Hepatic stellate cell (primary cell): ENCODE measurements around the gene GJC3.
"Not testable (repeated sequence)": the region's sequence is repeated elsewhere in the genome, so short reads cannot be mapped to it uniquely, and the experiment has no call there.

Experiments used
- DNase-seq: peaks from one replicate; pipeline ENCODE4 v3.0.0; 2011; ENCODE audit warnings: low spot score

The GJC3 gene, protein sequence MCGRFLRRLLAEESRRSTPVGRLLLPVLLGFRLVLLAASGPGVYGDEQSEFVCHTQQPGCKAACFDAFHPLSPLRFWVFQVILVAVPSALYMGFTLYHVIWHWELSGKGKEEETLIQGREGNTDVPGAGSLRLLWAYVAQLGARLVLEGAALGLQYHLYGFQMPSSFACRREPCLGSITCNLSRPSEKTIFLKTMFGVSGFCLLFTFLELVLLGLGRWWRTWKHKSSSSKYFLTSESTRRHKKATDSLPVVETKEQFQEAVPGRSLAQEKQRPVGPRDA

DNA sequence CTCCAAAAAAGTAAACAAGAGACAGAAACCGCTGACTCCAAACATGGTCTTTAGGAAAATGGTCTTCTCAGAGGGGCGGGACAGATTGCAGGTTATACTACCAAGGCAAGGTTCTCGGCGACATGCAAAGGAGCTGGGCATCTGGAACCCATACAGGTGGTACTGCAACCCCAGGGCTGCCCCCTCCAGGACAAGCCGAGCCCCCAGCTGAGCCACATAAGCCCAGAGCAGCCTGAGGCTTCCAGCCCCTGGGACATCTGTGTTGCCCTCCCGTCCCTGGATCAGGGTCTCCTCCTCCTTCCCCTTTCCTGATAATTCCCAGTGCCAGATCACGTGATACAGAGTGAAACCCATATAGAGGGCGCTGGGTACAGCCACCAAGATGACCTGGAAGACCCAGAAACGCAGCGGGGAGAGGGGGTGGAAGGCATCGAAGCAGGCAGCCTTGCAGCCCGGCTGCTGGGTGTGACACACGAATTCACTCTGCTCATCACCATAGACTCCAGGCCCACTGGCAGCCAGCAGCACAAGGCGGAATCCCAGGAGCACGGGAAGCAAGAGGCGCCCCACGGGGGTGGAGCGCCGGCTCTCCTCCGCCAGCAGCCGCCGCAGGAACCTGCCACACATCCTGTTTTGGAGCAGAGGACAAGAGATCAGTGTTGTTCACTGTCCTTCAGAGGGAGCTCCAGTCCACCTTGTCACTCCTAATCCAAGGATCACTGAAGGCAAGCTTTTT, at the start of gene GJC3:
Gene GJC3, minus strand, starts transcription at position 627 of the 736 bp plus-strand sequence. Its CDS starts 0 bp downstream, at position 627.
- peak; percentile 63 for DNase-seq

DNA sequence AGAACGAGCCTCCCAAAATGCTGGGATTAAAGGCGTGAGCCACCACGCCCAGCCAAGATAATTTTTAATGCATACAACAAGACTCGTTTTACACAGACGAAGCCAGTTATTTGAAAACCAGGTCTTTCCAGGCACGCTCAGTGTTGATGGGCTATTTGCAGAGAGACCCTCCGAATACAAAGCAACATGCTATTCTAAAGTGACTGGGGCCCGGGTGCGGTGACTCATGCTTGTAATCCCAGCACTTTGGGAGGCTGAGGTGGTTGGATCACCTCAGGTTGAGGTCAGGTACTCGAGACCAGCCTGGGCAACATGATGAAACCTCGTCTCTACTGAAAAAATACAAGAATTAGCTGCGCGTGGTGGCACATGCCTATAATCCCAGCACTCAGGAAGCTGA, 47.2 kb upstream of the GJC3 start:
- no peak for DNase-seq

DNA sequence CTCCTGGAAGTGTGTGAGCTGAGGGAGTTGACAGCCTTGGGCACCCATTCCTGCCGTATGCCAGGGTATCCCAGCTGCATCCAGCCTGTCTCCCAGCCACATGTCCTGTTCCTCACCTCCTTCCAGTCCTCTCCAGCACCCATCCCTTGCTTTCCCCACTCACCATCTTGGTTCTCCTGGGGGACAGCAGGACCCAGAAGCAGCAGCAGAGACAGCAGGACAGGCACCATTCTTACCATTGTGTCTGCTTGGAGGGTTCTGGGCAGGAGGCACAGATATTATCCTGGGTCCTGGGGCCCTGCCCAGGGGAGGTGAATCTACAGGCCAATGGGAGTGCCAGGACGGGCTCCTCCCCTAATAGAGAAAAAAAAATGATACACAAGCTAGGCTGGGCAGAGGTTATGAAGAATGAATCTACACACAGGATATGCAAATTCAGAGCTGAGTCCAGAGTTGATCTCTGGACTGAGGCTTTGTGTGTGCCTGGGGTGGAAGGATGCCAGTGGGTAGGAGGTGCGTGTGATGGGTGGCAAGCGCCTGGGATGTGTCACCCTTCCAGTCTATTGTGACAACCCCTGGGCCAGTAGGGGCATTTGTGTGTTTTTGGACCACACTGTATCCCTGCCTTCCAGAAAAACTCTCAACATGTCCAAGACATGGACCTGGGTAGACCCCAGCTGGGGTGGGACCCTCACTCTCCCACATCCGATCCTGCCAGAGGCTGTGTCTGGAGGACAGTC, 46.5 kb upstream of the GJC3 start, which contains the start of gene AZGP1:
Gene AZGP1, minus strand, starts transcription at position 250 of the 740 bp plus-strand sequence. Its CDS starts 11 bp downstream, at position 239.
- no peak for DNase-seq

DNA sequence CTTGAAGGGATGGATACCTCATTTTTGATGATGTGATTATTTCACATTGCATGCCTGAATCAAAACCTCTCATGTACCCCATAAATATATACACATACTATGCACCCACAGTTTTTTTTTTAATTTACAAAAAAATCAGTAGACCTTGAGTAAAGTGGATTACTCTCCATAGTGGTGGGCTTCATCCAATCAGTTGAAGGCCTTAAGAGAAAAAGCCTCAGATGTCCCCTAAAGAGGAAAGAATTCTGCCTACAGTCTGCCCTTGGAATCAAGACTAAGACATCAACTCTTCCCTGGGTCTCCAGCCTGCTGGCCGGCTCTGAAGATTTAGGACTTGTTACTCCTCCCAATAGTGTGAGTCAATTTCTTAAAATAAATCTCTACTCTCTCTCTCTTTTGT, 45.3 kb upstream of the GJC3 start:
- no peak for DNase-seq

DNA sequence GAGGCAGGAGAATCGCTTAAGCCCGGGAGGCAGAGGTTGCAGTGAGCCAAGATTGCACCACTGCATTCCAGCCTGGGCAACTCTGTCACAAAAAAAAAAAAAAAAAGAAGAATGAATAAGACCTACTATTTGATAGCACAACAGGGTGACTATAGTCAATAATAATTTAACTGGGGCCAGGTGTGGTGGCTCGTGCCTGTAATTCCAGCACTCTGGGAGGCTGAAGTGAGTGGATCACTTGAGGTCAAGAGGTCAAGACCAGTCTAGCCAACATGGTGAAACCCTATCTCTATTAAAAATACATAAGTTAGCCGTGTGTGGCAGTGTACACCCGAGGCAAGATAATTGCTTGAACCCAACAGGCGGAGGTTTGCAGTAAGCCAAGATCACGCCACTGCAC, 44.4 kb upstream of the GJC3 start:
- DNase-seq, result not testable (repeated sequence)

DNA sequence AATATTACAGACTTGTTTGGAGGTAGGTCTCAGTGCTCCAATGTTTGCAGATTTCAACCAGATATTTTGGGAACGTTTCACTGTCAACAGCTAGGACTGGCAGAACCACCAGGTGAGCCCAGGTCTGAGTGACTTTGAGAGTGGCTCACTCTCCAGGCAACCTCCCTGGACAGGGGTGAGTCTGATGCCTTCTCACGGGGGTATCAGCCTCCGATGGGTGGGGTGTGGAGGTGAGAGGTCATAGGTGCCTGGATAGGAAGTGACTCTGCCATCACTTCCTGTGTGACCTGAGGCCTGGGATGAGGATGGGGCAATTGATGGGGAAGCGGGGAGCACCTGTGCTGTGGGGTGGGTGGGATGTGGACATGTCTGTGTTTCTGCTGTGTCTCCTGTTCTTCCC, 41.8 kb upstream of the GJC3 start:
- DNase-seq, result no peak

DNA sequence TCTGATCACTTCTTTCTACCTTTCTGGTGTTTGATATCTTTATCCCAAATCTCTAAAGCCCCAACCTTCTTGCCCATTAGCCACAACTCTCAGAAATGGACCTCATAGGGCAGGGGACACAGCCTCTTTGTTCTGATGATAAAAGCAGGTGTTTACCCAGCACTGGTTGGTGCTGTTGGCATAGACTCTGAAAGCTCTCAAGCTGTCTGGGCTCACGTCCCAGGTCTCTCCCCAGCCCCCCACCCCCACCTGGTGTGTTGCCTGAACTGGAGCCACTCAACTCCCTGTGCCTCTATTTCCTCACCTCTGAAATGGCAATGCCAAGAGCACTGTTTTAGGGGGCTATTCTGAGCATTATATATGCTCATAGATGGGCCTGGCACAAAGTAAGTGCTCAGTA, 40.4 kb upstream of the GJC3 start:
- DNase-seq, result not testable (repeated sequence)

DNA sequence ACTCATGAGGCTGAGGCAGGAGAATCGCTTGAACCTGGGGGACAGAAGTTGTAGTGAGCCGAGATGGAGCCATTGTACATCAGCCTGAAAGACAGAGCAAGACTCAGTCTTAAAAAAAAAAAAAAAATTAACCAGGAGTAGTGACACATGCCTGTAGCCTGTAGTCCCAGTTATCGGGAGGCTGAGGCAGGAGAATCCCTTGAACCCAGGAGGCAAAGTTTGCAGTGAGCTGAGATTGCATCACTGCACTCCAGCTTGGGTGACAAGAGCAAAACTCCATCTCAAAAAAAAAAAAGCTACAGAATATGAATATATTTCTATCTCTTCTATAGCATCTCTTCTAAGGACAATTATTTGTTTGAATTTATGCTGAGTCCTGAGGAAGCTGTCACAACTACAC, 39.9 kb upstream of the GJC3 start:
- DNase-seq, result no peak

DNA sequence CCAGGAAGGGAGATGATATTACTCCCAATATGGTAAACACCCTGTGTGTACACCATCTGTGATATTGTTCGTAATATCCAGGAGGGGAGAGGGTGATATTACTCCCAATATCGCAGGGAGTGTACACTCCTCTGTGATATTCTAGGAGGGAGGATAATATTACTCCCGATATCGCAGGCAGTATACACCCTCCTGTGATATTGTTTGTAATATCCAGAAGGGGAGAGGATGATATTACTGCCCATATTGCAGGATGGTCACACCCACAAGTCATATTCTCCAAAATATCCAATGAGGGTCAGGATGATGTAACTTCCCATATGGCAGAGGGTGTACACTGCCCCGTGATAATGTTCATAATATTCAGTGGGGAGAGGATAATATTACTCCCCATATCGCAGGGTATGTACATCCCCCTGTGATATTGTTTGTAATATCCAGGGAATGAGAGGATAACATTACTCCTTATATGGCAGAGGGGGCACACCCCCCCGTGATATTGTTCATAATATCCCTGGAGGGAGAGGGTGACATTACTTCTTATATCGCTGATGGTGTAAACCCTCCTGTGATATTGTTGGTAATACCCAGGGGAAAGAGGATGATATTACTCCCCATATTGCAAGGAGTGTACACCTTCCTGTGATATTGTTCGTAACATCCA, 29.3 kb upstream of the GJC3 start:
- no peak for DNase-seq

DNA sequence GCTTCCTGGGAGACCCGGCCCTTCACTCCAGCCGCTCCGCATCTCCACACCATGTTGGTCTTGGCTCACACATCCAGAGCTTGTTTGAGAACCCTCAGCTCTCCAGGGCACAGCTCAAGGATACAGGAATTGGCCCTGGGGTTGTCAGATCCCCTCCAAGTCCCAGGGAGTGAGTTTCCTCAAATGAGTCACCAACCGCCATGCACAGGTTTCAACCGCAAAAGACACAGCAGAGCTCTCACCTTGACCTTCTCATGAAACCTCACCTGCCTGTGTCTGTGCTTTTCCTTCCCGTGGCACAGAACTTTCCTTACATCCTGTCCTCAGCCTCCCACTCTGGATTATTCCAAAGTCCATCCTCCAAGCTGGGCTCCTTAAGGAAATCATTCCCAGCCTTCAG, 25.8 kb upstream of the GJC3 start:
- no peak for DNase-seq

DNA sequence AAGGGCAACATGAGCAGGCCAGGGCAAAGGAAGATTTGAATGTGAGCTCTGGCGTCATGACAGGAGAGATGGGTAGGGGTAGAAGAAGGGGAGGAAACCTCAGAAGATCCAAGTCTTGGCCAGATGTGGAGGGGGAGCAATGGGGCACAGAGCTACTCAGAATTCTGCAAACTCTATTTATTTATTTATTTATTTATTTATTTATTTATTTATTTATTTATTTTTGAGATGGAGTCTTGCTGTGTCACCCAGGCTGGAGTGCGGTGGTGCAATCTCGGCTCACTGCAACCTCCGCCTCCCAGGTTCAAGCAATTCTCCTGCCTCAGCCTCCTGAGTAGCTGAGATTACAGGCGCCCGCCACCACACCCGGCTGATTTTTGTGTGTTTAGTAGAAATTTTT, 25.2 kb upstream of the GJC3 start:
- not testable (repeated sequence) for DNase-seq

DNA sequence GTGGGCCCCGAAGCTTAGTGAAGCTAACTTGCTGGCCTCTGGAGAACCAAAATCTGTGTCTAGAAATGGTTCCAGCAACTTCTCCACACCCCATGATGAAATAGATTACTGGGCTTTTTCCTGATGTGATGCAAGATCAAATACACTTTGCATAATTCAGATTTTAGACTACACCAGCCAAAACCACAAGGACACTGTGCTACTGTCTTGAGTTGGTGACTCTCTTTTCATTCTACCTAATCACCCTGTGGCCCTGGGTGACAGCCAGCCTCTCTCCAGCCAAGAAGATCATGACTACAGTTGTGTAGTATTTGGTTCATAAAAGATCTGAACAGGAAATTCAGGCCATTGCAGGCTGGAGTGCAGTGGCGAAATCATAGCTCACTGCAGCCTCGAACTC, 24.2 kb upstream of the GJC3 start:
- DNase-seq, result no peak

DNA sequence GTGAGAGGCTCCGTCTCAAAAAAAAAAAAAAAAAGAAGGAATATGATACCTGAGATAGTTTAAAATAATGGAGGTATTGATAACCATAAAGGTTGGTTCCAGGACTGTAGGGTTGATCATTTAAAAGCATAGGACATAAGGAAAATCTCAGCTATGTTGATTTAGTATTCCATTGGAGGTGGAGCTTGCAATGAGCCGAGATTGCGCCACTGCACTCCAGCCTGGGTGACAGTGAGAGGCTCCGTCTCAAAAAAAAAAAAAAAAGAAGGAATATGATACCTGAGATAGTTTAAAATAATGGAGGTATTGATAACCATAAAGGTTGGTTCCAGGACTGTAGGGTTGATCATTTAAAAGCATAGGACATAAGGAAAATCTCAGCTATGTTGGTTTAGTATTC, 23.2 kb upstream of the GJC3 start:
- not testable (repeated sequence) for DNase-seq

DNA sequence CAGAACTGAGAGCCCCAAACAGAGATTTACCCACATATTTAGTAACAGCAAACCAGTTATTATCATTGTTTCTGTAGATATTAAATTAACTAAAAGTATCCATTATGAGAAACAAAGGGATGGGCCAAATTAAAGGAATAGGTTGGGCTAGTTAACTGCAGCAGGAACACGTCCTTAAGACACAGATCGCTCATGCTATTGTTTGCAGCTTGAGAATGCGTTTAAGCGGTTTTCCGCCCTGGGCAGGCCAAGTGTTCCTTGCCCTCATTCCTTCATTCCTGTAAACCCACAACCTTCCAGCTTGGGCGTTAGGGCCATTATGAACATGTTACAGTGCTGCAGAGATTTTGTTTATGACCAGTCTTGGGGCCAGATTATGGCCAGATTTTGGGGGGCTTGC, 21.4 kb upstream of the GJC3 start:
- not testable (repeated sequence) for DNase-seq

DNA sequence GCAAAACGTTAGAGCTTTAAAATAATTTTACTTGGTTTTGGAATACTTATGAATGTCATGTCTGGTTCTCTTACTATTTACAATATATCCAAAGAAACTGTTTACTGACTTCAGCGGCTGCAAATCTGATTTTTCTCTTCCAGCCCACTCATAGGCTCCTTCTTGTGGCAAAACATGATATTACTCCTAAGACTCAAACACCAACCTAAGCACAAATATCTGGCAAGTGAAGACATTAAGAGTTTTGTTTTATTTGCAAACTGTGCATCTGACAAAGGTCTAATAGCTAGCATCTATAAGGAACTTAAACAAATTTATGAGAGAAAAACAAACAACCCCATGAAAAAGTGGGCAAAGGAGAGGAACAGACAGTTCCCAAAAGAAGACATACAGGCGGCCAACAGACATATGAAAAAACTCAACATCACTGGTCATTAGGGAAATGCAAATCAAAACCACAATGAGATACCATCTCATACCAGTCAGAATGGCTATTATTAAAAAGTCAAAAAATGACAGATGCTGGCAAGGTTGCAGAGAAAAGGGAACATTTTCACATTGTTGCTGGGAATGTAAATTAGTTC, 20.3 kb upstream of the GJC3 start:
- no peak for DNase-seq

DNA sequence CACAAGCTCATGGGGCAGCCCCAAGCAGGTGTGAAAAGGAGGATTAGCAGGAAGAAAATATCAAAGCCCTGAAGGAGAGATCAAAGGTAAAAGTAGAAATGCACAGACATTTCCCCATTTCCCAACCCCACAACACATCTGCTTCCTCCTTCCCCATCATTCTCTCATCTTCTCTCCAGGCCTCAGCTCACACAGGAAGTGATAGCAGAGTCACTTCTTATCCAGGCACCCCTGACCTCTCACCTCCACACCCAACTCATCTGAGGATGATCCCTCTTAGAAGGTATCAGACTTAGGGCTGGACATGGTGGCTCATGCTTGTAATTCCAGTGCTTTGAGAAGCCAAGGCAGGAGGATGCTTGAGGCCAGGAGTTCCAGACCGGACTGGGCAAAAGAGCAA, 18.2 kb upstream of the GJC3 start:
- no peak for DNase-seq

DNA sequence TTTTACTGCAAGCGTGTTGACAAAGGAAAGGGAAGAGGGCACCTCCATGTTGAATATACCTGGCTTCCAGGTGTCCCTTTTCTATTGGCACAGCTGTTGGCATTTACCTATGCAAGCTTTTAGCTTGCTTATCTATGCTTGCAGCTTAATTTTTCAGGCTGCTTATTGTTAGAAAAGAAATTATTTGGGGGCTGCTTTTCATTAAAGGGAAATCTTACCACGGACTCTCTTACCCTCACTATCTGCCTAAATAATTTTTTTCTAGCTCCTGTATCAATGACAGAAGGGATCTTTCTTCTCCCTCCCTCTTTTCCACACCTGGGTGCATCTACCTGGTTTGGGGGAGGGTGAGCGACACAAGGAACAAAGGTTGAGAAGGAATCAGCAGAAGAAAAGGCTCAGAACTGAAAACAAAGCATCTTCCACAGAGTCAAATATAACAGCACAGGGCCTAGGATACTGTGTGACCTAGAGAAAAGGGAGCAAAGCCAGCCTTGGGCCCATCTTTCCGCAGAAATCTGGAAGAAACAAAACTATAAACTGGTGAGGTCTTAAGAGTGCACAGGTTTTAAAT, 15.2 kb upstream of the GJC3 start:
- DNase-seq, result no peak

DNA sequence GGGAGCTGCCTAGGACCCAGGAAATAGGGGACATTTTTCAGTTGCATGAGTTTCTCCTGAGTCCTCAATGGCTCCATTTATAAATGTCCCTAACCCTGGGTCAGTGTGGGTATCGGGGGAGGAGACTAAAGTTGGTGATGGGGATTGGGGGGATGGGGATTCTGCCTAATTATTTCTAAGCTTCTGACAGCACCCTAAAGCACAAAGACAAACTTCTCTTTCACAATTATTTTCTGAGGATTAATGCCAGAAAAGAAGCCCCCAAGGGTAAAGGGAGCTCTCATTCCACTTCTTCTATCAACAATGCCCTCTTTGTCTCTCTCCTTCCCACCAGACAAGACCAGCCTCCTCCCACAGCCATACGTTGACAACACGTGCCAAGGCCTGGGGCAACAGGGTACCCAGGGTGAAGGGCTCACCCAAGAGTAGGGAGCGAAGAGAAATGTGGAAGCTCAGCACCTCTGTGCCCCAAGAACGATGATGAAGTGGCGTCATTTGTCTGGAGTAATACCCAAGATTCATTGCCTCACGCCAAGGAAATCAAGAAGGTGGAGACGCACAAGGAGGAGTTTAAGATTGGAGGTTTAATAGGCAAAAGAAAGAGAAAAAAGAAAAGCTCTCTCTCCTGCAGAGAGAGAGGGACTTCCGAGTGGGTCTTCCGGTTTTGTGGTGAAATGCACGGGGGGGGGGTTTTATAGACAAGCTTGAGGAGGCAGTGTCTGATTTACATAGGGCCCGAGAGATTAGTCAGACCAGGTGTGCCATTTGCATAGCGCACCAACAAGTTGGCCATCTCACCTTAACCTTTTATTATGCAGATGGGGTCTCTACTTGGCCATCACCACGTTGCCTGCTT, 14.4 kb upstream of the GJC3 start:
- no peak for DNase-seq

DNA sequence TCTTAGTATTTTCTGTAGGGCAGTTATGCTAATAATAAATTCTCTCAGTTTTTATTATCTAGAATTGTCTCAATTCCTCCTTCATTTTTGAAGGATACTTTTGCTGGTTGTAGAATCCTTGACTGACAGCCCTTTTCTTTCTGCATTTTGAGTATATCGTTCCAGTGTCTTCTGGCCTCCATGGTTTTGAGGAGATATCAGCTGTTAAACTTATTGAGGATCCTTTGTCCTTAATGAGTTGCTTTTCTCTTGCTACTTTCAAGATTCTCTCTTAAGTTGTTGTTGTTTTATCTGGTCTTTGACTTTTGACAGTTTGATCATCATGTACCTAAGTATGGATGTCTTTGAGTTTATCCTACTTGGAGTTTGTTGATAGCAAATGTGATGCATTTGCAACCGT, 8.9 kb upstream of the GJC3 start:
- DNase-seq, result no peak

DNA sequence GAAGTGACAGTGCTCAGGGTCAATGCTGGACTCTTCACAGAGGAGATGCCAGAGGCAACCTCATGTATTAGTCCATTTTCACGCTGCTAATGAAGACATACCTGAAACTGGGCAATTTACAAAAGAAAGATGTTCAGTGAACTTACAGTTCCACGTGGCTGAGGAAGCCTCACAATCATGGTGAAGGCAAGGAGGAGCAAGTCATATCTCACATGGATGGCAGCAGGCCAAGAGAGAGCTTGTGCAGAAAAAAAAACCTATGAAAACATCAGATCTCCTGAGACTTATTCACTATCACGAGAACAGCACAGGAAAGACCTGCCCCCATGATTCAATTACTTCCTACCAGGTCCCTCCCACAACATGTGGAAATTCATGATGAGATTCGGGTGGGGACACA, 5.6 kb upstream of the GJC3 start:
- DNase-seq, result not testable (repeated sequence)

DNA sequence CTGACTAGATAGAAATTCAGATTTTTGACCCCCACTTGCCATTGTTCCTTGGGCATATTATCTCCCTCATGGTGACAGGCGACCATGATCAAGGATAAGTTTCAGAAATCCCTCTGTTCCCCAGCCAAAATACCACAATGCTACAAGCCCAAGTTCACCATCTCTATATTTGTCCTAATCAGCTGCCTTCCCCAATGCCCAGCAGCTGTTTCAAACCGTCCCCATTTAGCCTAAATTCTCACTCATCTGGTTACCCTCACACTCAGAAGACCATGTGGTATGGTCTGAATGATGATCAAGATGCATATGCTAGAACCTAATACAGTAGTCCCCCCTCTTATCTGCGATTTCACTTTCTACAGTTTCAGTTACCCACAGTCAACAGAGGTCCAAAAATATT, 956 bp upstream of the GJC3 start:
- no peak for DNase-seq
